RCC 7860 (cell line): Measurements from ENCODE around the gene ACER3.
"Not testable (repeated sequence)": the region's sequence is repeated elsewhere in the genome, so short reads cannot be mapped to it uniquely, and the experiment has no call there.

Experiments used
- DNase-seq: peaks from one replicate; pipeline ENCODE4 v3.0.0-alpha.2; 2015; ENCODE audit warnings: low spot score
- FAIRE-seq: peaks from 2 replicates; lab custom pipeline; 2012; peaks lifted over from hg19 to GRCh38; lab: Jason Lieb, UNC

Gene ACER3

DNA sequence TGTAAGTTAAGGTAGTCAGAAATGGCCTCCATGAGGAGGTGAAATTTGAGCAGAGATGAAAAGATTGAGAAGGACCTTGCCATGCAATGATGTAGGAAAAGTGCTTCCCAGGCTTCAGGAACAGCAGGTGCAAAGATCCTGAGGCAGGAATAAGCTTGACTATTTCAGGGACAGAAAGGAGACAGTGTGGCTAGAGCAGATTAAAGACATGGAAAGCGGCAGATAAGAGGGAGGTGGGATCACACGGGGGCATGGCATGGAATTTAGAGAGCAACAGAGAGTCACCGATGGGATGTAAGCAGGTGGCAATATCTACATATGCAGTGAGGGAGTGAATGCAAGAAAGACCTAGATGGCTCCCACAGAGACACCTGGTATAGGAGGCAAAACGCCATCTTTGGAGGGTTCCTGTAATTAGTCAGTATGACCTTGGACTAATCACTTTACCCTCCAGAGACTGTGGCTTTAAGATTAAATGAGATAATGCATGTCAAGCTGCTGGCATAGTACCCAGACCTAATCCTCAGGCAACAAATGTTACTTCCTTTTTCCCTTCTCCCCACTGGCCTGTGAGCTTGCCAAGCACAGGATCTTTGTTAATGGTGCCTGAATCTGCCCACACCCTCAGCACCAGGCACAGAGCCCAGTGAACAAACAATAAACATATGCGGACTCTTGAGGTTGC is 24.6 kb upstream of the ACER3 start:
- FAIRE-seq (no peak), DNase-seq (no peak)

- FAIRE-seq: no peak
- no peak for DNase-seq
Measured at GRCh38 chr11:76836613-76837291, 24.0 kb upstream of the ACER3 start.

GRCh38 chr11:76837696-76838677 is 22.7 kb upstream of the ACER3 start:
- FAIRE-seq: no peak
- DNase-seq: no peak

DNA sequence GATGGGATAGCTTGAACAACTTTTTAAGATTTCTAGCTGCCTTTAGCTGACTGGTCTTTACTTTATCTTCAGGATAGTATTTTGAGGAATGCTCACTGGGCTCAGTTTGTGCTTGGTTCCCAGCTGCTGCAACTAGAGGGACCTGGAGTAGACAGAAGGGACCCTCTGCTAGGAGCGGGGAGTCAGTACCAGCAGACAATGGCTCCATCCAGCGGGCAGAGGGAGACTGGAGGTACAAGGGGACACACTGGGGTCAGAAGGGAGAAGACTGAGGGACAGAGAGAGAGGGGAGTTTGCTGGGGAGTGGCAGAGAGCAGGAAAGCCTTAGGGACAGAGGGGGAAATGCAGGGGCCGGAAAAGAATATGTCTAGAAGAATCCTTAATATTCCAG is 22.0 kb upstream of the ACER3 start:
- FAIRE-seq (no peak), DNase-seq (no peak)

- FAIRE-seq: no peak
Measured at GRCh38 chr11:76839311-76839710, 21.4 kb upstream of the ACER3 start.

GRCh38 chr11:76841923-76842452 is 18.7 kb upstream of the ACER3 start:
- no peak for FAIRE-seq
- DNase-seq: no peak

More at GRCh38 chr11:76839311-76839710, 21.4 kb upstream of the ACER3 start:
- no peak for DNase-seq

- FAIRE-seq (no peak), DNase-seq (no peak)
Measured at GRCh38 chr11:76843907-76844306, 16.8 kb upstream of the ACER3 start.

GRCh38 chr11:76844511-76844910 is 16.2 kb upstream of the ACER3 start:
- no peak for FAIRE-seq

GRCh38 chr11:76845069-76845468 is 15.6 kb upstream of the ACER3 start:
- FAIRE-seq (no peak), DNase-seq (no peak)

More at GRCh38 chr11:76844511-76844910, 16.2 kb upstream of the ACER3 start:
- DNase-seq: no peak

DNA sequence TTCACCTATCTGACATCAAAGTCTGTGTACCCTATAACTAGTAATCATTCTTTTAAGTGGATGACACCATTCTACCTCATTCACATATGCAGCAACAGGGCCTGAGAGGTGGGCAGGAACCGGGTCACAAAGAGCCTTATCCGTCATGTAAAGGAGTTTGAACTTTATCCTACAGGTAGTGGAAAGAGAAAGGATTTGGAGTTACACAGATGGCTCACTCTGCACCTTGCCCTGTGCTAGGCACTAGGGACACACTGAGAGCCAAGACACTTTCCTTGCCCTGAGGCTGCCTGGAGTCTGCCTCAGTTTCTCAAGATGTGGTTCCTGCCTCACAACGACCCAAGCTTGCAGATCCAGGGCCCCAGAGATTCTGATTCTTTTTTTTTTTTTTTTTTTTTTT is 14.3 kb upstream of the ACER3 start:
- FAIRE-seq (no peak), DNase-seq (no peak)

DNA sequence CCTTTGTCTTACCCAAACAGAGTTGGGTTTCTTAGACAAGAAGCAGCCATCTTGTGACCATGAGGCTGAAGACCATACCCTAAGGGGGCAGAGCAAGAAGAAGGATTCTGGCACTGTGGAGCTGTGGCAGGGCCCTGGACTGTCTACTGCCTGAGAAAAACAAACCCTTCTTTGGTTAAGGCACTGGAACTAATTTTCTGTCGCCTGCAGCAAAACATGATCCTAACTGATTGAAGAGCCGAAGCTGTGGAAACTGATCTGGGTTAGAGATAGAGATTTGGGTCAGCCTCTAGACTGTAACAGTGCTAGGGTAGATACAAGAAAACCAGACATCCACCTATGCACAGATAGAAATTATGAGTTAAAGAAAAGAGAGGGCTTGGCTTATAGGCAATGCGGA is 11.3 kb upstream of the ACER3 start:
- no peak for DNase-seq
- FAIRE-seq: no peak

- FAIRE-seq (no peak), DNase-seq (no peak)
Measured at GRCh38 chr11:76850130-76850529, 10.6 kb upstream of the ACER3 start.

- no peak for DNase-seq
- no peak for FAIRE-seq
Measured at GRCh38 chr11:76850815-76851214, 9.9 kb upstream of the ACER3 start.

- DNase-seq (no peak), FAIRE-seq (no peak)
Measured at GRCh38 chr11:76854709-76855108, 6.0 kb upstream of the ACER3 start.

- FAIRE-seq, DNase-seq: not testable (repeated sequence)
Measured at GRCh38 chr11:76855670-76856069, 5.0 kb upstream of the ACER3 start.

DNA sequence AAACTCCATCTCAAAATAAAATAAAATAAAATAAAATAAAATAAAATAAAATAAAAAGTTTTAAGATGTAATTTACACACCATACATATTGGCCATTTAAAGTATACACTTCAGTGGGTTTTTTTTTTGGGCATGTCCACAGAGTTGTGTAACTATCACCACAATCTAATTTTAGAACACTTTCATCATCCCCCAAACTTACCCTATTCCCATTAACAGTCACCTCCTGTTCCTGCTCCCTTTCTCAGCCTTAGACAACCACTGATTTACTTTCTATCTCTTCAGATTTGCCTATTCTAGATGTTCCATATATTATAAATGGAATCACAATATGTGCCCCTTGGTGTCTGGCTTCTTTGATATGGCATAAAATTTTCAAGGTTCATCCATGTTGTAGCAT is 4.6 kb upstream of the ACER3 start:
- FAIRE-seq (no peak), DNase-seq (no peak)

DNA sequence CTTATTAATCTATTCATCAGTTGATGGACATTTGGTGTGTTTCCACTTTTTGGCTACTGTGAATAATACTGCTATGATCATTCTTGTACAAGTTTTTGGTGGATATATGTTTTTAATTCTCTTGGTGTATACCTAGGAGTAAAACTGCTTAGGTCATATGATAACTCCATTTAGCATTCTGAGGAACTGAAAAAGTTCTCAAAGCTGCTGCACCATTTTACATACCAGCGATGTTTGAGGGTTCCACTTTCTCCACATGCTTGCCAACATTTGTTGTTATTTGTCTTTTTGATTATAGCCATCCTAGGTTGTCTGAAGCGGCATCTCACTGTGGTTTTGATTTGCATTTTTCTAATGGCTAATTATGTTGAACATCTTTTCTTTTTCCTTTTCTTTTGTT is 4.1 kb upstream of the ACER3 start:
- FAIRE-seq (no peak), DNase-seq (no peak)

- DNase-seq: no peak
- FAIRE-seq: no peak
Measured at GRCh38 chr11:76857781-76858410, 2.8 kb upstream of the ACER3 start.

DNA sequence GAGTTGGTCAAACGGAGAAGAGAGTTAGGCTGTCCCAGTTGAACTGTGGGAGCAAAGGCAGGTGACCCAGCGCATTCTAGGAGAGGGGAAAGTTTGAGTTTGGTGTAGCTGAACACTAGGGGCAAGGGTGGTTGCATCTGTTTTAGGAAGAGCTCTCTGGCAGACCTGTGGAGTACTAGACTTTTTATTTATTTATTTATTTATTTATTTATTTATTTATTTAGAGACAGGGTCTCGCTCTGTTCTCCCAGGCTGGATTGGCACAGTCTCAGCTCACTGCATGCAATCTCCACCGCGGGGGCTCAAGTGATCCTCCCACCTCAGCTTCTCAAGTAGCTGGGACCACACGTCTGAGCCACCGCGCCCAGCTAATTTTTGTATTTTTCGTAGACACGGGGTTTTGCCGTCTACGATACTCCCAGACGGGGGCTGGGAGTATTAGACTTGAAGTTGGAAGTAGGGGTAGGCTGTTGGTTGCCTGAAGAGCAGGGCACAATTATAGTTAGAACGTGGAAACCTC is 950 bp upstream of the ACER3 start:
- FAIRE-seq (no peak), DNase-seq (no peak)

GRCh38 chr11:76861490-76861953 is 804 bp downstream of the ACER3 start:
- FAIRE-seq: no peak
- no peak for DNase-seq
